Measurements from ENCODE around the gene ICOSLG.

DNA sequence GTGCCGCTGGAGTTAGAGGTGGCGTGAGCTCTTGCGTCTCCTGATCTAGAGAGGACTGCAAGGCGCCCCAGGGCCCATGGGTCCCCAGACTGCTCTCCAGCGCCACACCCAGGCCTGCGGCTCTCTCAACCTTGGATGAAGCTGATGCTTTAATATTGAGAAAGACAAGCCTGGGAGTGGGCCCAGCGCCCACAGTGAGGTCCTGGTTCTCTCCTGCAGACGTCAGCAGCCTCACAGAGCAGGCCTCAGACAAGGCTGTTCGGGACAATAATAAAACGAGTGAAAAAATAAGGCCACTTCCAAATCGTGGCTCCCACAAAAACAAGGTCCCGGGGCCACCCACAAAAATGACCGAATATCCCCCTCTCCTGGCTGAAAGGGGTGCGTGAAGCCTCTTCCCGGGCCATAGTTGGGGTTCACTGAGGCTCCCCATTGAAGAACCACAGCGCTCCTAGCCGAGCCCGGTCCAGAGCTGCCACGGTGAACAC is 27.0 kb upstream of the ICOSLG start:
- TF ChIP-seq EZH2phosphoT487 (IDR thresholded peaks at IDR 0.05; ENCODE audit: insufficient read depth, low read depth) (no peak), EZH2 (IDR thresholded peaks at IDR 0.05; ENCODE audit: insufficient read depth, poor library complexity, severe bottlenecking) (no peak)
